ENCODE measurements around the gene SUN5.

SUN5 gene

GRCh38 chr20:32958574-32958973, 45.7 kb downstream of the SUN5 start:
- TF ChIP-seq CREB1 (IDR thresholded peaks at IDR 0.05; ENCODE audit: low read depth) (no peak), EP300 (IDR thresholded peaks at IDR 0.05; ENCODE audit: borderline replicate concordance) (no peak), TEAD4 (IDR thresholded peaks at IDR 0.05) (no peak), EGR1 (IDR thresholded peaks at IDR 0.05) (no peak), TAF1 (IDR thresholded peaks at IDR 0.05; ENCODE audit: low read depth) (no peak), YY1 (IDR thresholded peaks at IDR 0.05; ENCODE audit: low read depth) (no peak), TCF12 (IDR thresholded peaks at IDR 0.05; ENCODE audit: low read depth) (no peak), REST (IDR thresholded peaks at IDR 0.05; ENCODE audit: low read depth) (no peak), NFIC (IDR thresholded peaks at IDR 0.05) (no peak), RAD21 (IDR thresholded peaks at IDR 0.05; ENCODE audit: low read depth) (no peak)
- TF ChIP-seq, protein P1, sequence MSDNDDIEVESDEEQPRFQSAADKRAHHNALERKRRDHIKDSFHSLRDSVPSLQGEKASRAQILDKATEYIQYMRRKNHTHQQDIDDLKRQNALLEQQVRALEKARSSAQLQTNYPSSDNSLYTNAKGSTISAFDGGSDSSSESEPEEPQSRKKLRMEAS (IDR thresholded peaks at IDR 0.05): no peak

- TF ChIP-seq CEBPB (IDR thresholded peaks at IDR 0.05): no peak
- no peak for TF ChIP-seq EGR1 (IDR thresholded peaks at IDR 0.05)
Observed at GRCh38 chr20:32957459-32957858, 46.8 kb downstream of the SUN5 start.

DNA sequence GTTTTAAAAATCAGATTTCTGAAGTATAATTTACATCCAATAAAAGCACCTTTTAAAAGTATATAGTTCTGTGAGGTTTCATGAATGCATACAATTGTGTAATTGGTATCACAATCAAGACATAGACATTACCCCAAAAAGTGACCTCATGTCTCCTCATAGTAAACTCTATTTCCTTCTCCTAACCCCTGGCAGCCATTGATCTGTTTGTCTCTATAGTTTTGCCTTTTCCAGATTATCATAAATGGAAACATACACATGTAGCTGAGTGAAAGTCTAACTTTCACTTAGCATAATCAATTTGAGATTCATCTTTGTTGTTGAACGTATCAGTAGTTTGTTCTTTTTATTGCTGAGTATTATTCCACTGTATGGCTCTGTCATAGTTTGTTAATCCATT, 57.6 kb downstream of the SUN5 start:
- TF ChIP-seq YY1 (IDR thresholded peaks at IDR 0.05; ENCODE audit: low read depth): no peak
- TF ChIP-seq EGR1 (IDR thresholded peaks at IDR 0.05): no peak
- TF ChIP-seq, protein P2, sequence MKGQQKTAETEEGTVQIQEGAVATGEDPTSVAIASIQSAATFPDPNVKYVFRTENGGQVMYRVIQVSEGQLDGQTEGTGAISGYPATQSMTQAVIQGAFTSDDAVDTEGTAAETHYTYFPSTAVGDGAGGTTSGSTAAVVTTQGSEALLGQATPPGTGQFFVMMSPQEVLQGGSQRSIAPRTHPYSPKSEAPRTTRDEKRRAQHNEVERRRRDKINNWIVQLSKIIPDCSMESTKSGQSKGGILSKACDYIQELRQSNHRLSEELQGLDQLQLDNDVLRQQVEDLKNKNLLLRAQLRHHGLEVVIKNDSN (IDR thresholded peaks at IDR 0.05): no peak
- TF ChIP-seq CEBPB (IDR thresholded peaks at IDR 0.05): no peak
- no peak for TF ChIP-seq ZBTB7A (IDR thresholded peaks at IDR 0.05; ENCODE audit: low read depth)
- no peak for TF ChIP-seq TAF1 (IDR thresholded peaks at IDR 0.05; ENCODE audit: low read depth)
- TF ChIP-seq NFIC (IDR thresholded peaks at IDR 0.05): no peak
- no peak for TF ChIP-seq EP300 (IDR thresholded peaks at IDR 0.05; ENCODE audit: borderline replicate concordance)
- TF ChIP-seq CREB1 (IDR thresholded peaks at IDR 0.05; ENCODE audit: low read depth): no peak
- no peak for TF ChIP-seq RAD21 (IDR thresholded peaks at IDR 0.05; ENCODE audit: low read depth)
- no peak for TF ChIP-seq TEAD4 (IDR thresholded peaks at IDR 0.05)
- TF ChIP-seq TCF12 (IDR thresholded peaks at IDR 0.05; ENCODE audit: low read depth): no peak
- no peak for TF ChIP-seq FOXM1 (IDR thresholded peaks at IDR 0.05; ENCODE audit: borderline replicate concordance, low read depth)
- no peak for TF ChIP-seq REST (IDR thresholded peaks at IDR 0.05; ENCODE audit: low read depth)
- TF ChIP-seq, protein P1 (IDR thresholded peaks at IDR 0.05): no peak

- peak; percentile 45 for TF ChIP-seq RAD21 (IDR thresholded peaks at IDR 0.05; ENCODE audit: low read depth)
- no peak for TF ChIP-seq EGR1 (IDR thresholded peaks at IDR 0.05)
Observed at GRCh38 chr20:32945710-32946221, 58.5 kb downstream of the SUN5 start.

DNA sequence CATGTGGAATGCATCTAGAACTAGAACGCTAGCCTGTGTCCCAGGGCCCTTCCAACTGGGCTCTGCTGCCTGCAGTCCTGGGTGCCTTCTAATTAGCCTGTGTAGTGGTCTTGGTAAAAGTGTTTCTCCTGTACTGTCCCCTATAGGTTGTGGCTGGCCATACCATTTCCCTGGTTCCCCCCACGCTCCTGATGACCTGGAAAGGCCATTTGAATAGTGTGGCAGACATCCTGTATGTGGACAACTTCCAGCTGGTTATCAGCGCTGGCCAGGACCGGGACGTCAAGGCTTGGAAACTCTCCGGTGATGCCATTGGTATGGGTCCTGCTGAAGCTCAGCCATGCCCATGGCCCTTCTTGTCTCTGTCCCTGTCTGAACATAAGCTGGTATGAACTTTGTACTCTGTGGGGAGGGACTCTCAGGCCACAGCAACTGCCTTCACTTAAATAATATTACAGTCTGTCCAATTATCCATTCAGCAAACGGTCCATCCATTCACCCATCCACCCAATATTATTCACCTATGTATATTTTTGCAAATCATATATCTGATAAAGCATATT, 60.7 kb downstream of the SUN5 start:
- no peak for TF ChIP-seq FOXM1 (IDR thresholded peaks at IDR 0.05; ENCODE audit: borderline replicate concordance, low read depth)
- TF ChIP-seq, protein P1 (IDR thresholded peaks at IDR 0.05): no peak
- no peak for TF ChIP-seq TAF1 (IDR thresholded peaks at IDR 0.05; ENCODE audit: low read depth)
- no peak for TF ChIP-seq REST (IDR thresholded peaks at IDR 0.05; ENCODE audit: low read depth)
- TF ChIP-seq EGR1 (IDR thresholded peaks at IDR 0.05): no peak
- TF ChIP-seq TEAD4 (IDR thresholded peaks at IDR 0.05): no peak
- TF ChIP-seq CEBPB (IDR thresholded peaks at IDR 0.05): no peak
- no peak for TF ChIP-seq EP300 (IDR thresholded peaks at IDR 0.05; ENCODE audit: borderline replicate concordance)

All from Ishikawa (cell line).